ENCODE results near the gene WHRN. TPM values are rescaled to one million over a fixed set of nuclear protein-coding genes. Genes with fewer than 3 reads are reported as not detected.

WHRN gene
- total RNA-seq, 1 donor from 2014 or later: 6.2 TPM

GRCh38 chr9:114467910-114468309 is 37.4 kb downstream of the WHRN start:
- H3K27ac ChIP-seq: no peak overlapping the region
- TF ChIP-seq CTCF (IDR thresholded peaks at IDR 0.05): no peak
- DNase-seq (no peak), ATAC-seq (no peak)
- intact Hi-C loops (cut with DNase I): no loop called here
- H3K9me3 ChIP-seq: no peaks in the 10 kb centered on the region
- H3K4me1 ChIP-seq: no peaks in the 10 kb centered on the region
- H3K36me3 ChIP-seq: no peaks in the 10 kb centered on the region
- H3K27me3 ChIP-seq (ENCODE audit: low read depth): no peaks in the 10 kb centered on the region
- no peak overlapping the region for H3K4me3 ChIP-seq

- ATAC-seq (no peak), DNase-seq (no peak)
- Histone ChIP-seq H3K27me3 (ENCODE audit: low read depth) (no peaks in the 10 kb centered on the region), H3K27ac (no peak overlapping the region), H3K4me3 (no peak overlapping the region), H3K36me3 (no peaks in the 10 kb centered on the region), H3K4me1 (no peaks in the 10 kb centered on the region), H3K9me3 (no peaks in the 10 kb centered on the region)
- TF ChIP-seq CTCF (IDR thresholded peaks at IDR 0.05): no peak
- intact Hi-C loops (cut with DNase I): no loop called here
These were observed 38.0 kb downstream of the WHRN start for GRCh38 chr9:114467226-114467750.

GRCh38 chr9:114465906-114466900 is 39.1 kb downstream of the WHRN start:
- Histone ChIP-seq H3K36me3 (no peaks in the 10 kb centered on the region), H3K4me3 (no peak overlapping the region), H3K27me3 (ENCODE audit: low read depth) (no peaks in the 10 kb centered on the region), H3K4me1 (no peaks in the 10 kb centered on the region), H3K27ac (no peak overlapping the region), H3K9me3 (no peaks in the 10 kb centered on the region)
- intact Hi-C loops (cut with DNase I): no loop called here
- DNase-seq (no peak), ATAC-seq (no peak)
- TF ChIP-seq CTCF (IDR thresholded peaks at IDR 0.05): no peak

- H3K4me3 ChIP-seq: no peak overlapping the region
- H3K4me1 ChIP-seq: no peaks in the 10 kb centered on the region
- H3K27me3 ChIP-seq (ENCODE audit: low read depth): no peaks in the 10 kb centered on the region
- ATAC-seq (no peak), DNase-seq (no peak)
- no peak overlapping the region for H3K27ac ChIP-seq
- intact Hi-C loops (cut with DNase I): no loop called here
- no peaks in the 10 kb centered on the region for H3K9me3 ChIP-seq
- TF ChIP-seq CTCF (IDR thresholded peaks at IDR 0.05): no peak
- no peaks in the 10 kb centered on the region for H3K36me3 ChIP-seq
These were observed 39.9 kb downstream of the WHRN start for GRCh38 chr9:114465417-114465816.

- ATAC-seq (no peak), DNase-seq (no peak)
- Histone ChIP-seq H3K36me3 (no peaks in the 10 kb centered on the region), H3K27me3 (ENCODE audit: low read depth) (no peaks in the 10 kb centered on the region), H3K27ac (no peak overlapping the region), H3K4me1 (no peaks in the 10 kb centered on the region), H3K9me3 (no peaks in the 10 kb centered on the region), H3K4me3 (no peak overlapping the region)
- intact Hi-C loops (cut with DNase I): no loop called here
- TF ChIP-seq CTCF (IDR thresholded peaks at IDR 0.05): no peak
These were observed 40.8 kb downstream of the WHRN start for GRCh38 chr9:114464281-114465051.
